ENCODE measurements around the gene KBTBD13. TPM values are rescaled to one million over a fixed set of nuclear protein-coding genes. Genes with fewer than 3 reads are reported as not detected.
A peak's percentile ranks its signal among the peaks of the same experiment; 100 is the strongest.

The KBTBD13 gene
- total and polyA plus RNA-seq, 8 donors: 0.18 TPM; not detected in 7

DNA sequence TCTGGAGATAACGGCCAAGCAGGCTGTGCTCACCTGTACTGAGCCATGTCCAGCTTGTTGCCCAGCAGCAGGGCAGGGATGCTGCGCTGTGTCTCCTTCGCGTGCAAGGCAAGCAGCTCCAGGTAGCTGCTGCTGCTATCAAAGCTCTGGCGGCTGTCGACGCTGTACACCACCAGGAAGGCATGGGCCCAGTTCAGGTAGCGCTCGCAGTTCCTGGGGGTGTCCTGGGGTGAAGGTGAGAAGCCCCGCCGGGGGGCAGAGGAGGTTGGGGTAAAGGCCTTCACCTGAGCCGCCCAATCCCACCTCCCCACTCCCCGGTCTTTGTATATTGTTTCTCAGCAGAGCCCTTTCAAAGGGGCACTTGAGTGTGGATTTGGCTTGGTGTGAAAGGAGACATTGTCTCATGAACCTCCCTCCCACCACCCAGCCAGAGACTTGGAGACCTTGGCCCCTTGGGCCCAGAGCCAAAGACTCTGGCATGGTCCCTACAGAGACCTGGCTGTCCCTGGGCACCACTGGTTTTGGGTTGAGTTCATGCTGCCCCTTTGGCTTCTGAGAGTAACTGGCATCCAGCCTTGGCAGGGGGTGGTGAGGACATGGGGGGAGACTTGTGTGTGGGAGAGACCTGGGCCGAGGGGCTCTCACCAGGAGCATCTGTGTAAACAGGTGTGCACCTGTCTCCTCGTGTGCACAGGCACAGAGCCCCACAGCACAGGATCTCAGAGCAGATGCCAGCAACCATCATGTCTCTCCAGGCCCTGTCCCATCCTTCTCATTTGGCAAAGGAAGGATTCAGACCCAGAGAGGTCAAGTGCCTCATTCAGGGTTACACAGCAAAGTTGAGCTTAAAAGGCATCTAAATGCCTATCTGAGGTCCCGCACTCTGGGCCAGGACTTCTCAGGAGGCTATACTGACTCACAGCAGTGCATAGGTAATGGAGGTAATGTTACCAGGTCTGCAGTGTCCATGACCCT, 17.9 kb upstream of the KBTBD13 start:
- no peak for DNase-seq
- H3K4me1 ChIP-seq: peaks cover 0 to 59% (median 12%) of the 10 kb centered on the region in 4 donors
- peaks cover 0 to 23% (median 5%) of the 10 kb centered on the region in 4 donors for H3K36me3 ChIP-seq
- no peak overlapping the region for H3K4me3 ChIP-seq
- WGBS, 5 donors: 80 to 92% (median 83%) methylated on average over 15 to 16 of the region's 16 CpGs
- H3K9me3 ChIP-seq: no peaks in the 10 kb centered on the region
- TF ChIP-seq EP300 (IDR thresholded peaks at IDR 0.05): no peak
- TF ChIP-seq, protein P1, sequence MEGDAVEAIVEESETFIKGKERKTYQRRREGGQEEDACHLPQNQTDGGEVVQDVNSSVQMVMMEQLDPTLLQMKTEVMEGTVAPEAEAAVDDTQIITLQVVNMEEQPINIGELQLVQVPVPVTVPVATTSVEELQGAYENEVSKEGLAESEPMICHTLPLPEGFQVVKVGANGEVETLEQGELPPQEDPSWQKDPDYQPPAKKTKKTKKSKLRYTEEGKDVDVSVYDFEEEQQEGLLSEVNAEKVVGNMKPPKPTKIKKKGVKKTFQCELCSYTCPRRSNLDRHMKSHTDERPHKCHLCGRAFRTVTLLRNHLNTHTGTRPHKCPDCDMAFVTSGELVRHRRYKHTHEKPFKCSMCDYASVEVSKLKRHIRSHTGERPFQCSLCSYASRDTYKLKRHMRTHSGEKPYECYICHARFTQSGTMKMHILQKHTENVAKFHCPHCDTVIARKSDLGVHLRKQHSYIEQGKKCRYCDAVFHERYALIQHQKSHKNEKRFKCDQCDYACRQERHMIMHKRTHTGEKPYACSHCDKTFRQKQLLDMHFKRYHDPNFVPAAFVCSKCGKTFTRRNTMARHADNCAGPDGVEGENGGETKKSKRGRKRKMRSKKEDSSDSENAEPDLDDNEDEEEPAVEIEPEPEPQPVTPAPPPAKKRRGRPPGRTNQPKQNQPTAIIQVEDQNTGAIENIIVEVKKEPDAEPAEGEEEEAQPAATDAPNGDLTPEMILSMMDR (IDR thresholded peaks at IDR 0.05): no peak
- intact Hi-C loops (cut with DNase I; ENCODE audit: low total_unique reads): no loop called here
- no peaks in the 10 kb centered on the region for H3K27me3 ChIP-seq
- H3K27ac ChIP-seq: peak overlapping the region in 1 of 5 donors; percentile 28

DNA sequence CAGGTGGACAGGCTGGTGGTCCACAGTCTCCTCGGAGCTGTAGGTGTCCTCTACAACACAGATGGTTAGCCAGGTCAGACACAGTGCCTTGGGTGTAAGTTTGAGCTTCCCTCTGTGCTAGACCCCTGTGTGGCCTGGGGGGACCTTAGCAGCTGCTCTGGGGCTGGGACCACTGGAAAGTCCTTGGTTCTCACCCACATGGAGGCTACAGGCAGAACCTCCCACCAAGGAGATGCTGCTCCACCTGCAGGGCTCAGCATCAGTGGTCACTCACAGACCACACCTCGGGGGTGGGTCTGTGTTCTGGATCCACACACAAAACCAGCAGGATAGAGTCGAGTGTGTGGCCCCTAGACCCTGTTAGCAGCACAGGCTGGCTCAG, 17.2 kb upstream of the KBTBD13 start:
- Histone ChIP-seq H3K27me3 (no peaks in the 10 kb centered on the region), H3K9me3 (no peaks in the 10 kb centered on the region), H3K4me3 (no peak overlapping the region), H3K27ac (peak overlapping the region in 1 of 5 donors; percentile 28), H3K36me3 (peaks cover 0 to 23% (median 3%) of the 10 kb centered on the region in 4 donors), H3K4me1 (peaks cover 0 to 57% (median 12%) of the 10 kb centered on the region in 4 donors)
- TF ChIP-seq EP300 (IDR thresholded peaks at IDR 0.05) (no peak), POLR2A (IDR thresholded peaks at IDR 0.05) (no peak), POLR2AphosphoS5 (IDR thresholded peaks at IDR 0.05) (no peak)
- TF ChIP-seq, protein P1 (IDR thresholded peaks at IDR 0.05): no peak
- intact Hi-C loops (cut with DNase I; ENCODE audit: low total_unique reads): no loop called here
- DNase-seq: no peak
- WGBS, 5 donors: 72 to 90% (median 78%) methylated on average over 3 of the region's 3 CpGs

DNA sequence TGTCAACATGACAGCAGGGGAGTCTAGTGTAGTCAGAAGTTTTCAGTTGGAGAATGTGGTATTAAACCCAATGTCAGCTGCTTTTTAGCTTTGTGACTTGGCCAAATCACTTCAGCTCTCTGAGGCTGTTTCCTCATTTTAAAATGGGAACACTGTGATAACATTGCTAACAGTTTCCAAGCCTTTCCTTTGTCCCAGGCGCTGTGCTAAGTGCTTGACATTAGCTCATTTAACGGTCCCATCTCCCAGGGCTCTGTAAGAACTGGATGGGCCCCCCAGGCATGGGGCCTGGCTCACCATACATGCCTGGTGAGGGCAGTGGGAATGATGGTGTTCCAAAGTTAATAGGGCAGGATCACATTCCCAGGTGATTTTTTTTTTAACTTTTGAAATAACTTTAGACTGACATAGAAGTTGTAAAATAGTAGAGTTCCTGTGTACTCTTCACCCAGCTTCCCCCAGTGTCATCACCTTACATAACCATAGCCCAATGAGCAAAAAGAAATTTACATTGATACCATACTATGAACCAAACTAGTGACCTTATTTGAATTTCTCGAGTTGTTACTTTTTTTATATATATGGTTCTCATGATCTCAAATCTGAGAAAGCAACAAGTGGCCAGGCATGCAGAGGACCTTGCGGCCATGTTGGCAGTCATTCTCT, 16.5 kb upstream of the KBTBD13 start:
- intact Hi-C loops (cut with DNase I; ENCODE audit: low total_unique reads): no loop called here
- 76 to 91% (median 86%) methylated on average over 4 of the region's 4 CpGs for WGBS, 5 donors

More for the DNA sequence above, 16.5 kb upstream of the KBTBD13 start:
- TF ChIP-seq POLR2A (IDR thresholded peaks at IDR 0.05) (no peak), EP300 (IDR thresholded peaks at IDR 0.05) (no peak), POLR2AphosphoS5 (IDR thresholded peaks at IDR 0.05) (no peak)
- TF ChIP-seq, protein P1 (IDR thresholded peaks at IDR 0.05): no peak
- no peaks in the 10 kb centered on the region for H3K9me3 ChIP-seq
- peaks cover 0 to 4% (median 0%) of the 10 kb centered on the region in 3 donors for H3K27me3 ChIP-seq
- DNase-seq: no peak
- H3K27ac ChIP-seq: peak overlapping the region in 2 of 5 donors; percentile 28 to 38
- H3K4me3 ChIP-seq: no peak overlapping the region
- H3K36me3 ChIP-seq: peaks cover 0 to 23% (median 3%) of the 10 kb centered on the region in 4 donors
- peaks cover 0 to 50% (median 9%) of the 10 kb centered on the region in 4 donors for H3K4me1 ChIP-seq
